LNCAP (cell line): ENCODE data around the gene THPO.

Source experiments
- CTCF ChIP-seq: fragments of 450-650 bp; IDR thresholded peaks from 2 replicates; pipeline ENCODE4 v1.5.1; 2017; ENCODE audit warnings: mild to moderate bottlenecking

Gene THPO

GRCh38 chr3:184377882-184378445 lies at the start of gene THPO:
TSS of gene THPO (minus strand) at chr3:184378207. CDS start at chr3:184376259, 1,948 bp downstream.
- TF ChIP-seq CTCF, result no peak

GRCh38 chr3:184426691-184427141 lies 48.7 kb upstream of the THPO start:
- TF ChIP-seq CTCF, result no peak

- TF ChIP-seq CTCF, result no peak
Observed at GRCh38 chr3:184423561-184423960, 45.6 kb upstream of the THPO start.

GRCh38 chr3:184419171-184419570 lies 41.2 kb upstream of the THPO start:
- TF ChIP-seq CTCF, result no peak

GRCh38 chr3:184417619-184418327 lies 39.8 kb upstream of the THPO start:
- peak; percentile 95 for TF ChIP-seq CTCF

- TF ChIP-seq CTCF, result no peak
Observed at GRCh38 chr3:184415203-184415490, 37.1 kb upstream of the THPO start.

- TF ChIP-seq CTCF, result no peak
Observed at GRCh38 chr3:184414418-184415202, 36.6 kb upstream of the THPO start.
